ENCODE measurements around the gene DUXB. TPM values are rescaled to one million over a fixed set of nuclear protein-coding genes. Genes with fewer than 3 reads are reported as not detected.

The DUXB gene
- total and polyA plus RNA-seq, 8 donors: not detected

- FAIRE-seq: no peak
- TF ChIP-seq CTCF (IDR thresholded peaks at IDR 0.05): no peak
- Histone ChIP-seq H3K27me3 (no peaks in the 10 kb centered on the region), H3K9me3 (no peaks in the 10 kb centered on the region), H3K36me3 (no peaks in the 10 kb centered on the region), H3K4me3 (no peak overlapping the region), H3K27ac (no peak overlapping the region), H3K4me1 (no peaks in the 10 kb centered on the region)
- intact Hi-C loops (cut with DNase I): no loop called here
- WGBS, 2 donors: 45 to 54% methylated on average over 1 of the region's 1 CpG
- ATAC-seq: no peak
- DNase-seq: no peak
Observed at GRCh38 chr16:75742424-75743047, 41.3 kb upstream of the DUXB start.

- ATAC-seq: peak in 3 of 4 donors; percentile 8 to 73 (median 56)
- DNase-seq: no peak
- no peak for FAIRE-seq
- no peak for TF ChIP-seq CTCF (IDR thresholded peaks at IDR 0.05)
- H3K27me3 ChIP-seq: no peaks in the 10 kb centered on the region
- no peaks in the 10 kb centered on the region for H3K9me3 ChIP-seq
- intact Hi-C loops (cut with DNase I): no loop called here
- no peak overlapping the region for H3K4me3 ChIP-seq
- H3K36me3 ChIP-seq: no peaks in the 10 kb centered on the region
- no peaks in the 10 kb centered on the region for H3K4me1 ChIP-seq
- H3K27ac ChIP-seq: peak overlapping the region in 1 of 4 donors; percentile 11
- WGBS, 2 donors: 60% methylated on average over 6 of the region's 6 CpGs
Observed at GRCh38 chr16:75733305-75734211, 32.3 kb upstream of the DUXB start.

GRCh38 chr16:75732871-75733270, 31.6 kb upstream of the DUXB start:
- FAIRE-seq (no peak), DNase-seq (no peak), ATAC-seq (no peak)
- intact Hi-C loops (cut with DNase I): no loop called here
- no peaks in the 10 kb centered on the region for H3K36me3 ChIP-seq
- H3K4me3 ChIP-seq: no peak overlapping the region
- H3K27ac ChIP-seq: no peak overlapping the region
- 35 to 50% methylated on average over 2 of the region's 2 CpGs for WGBS, 2 donors
- no peak for TF ChIP-seq CTCF (IDR thresholded peaks at IDR 0.05)
- H3K27me3 ChIP-seq: no peaks in the 10 kb centered on the region
- H3K4me1 ChIP-seq: no peaks in the 10 kb centered on the region
- H3K9me3 ChIP-seq: no peaks in the 10 kb centered on the region

- no peak overlapping the region for H3K4me3 ChIP-seq
- no peaks in the 10 kb centered on the region for H3K9me3 ChIP-seq
- WGBS, 2 donors: 40 to 55% methylated on average over 3 of the region's 3 CpGs
- ATAC-seq (no peak), FAIRE-seq (no peak), DNase-seq (no peak)
- H3K36me3 ChIP-seq: no peaks in the 10 kb centered on the region
- no peak for TF ChIP-seq CTCF (IDR thresholded peaks at IDR 0.05)
- no peaks in the 10 kb centered on the region for H3K4me1 ChIP-seq
- H3K27me3 ChIP-seq: no peaks in the 10 kb centered on the region
- intact Hi-C loops (cut with DNase I): no loop called here
- H3K27ac ChIP-seq: no peak overlapping the region
Observed at GRCh38 chr16:75727221-75727620, 26.0 kb upstream of the DUXB start.

GRCh38 chr16:75726390-75726789, 25.1 kb upstream of the DUXB start, which contains the start of gene CPHXL:
TSS of gene CPHXL (minus strand) at chr16:75726490. CDS start at chr16:75726442, 48 bp downstream.
- H3K9me3 ChIP-seq: no peaks in the 10 kb centered on the region
- no peak within 1 kb of the TSS for H3K4me3 ChIP-seq
- no peak for FAIRE-seq
- H3K36me3 ChIP-seq: no peaks in the 10 kb centered on the region
- intact Hi-C loops (cut with DNase I): no loop called here
- TF ChIP-seq CTCF (IDR thresholded peaks at IDR 0.05): no peak
- no peak for ATAC-seq
- no peaks in the 10 kb centered on the region for H3K4me1 ChIP-seq
- no peak for DNase-seq
- H3K27me3 ChIP-seq: no peaks in the 10 kb centered on the region
- H3K27ac ChIP-seq: no peak within 1 kb of the TSS
- WGBS, 2 donors: 91 to 92% methylated on average over 5 of the region's 5 CpGs
